Peyer's patch (tissue), 4 donors: ENCODE data around the gene VMO1.

Source experiments
- POLR2A ChIP-seq, 2 donors: fragments of 450-650 bp; IDR thresholded peaks; one replicate each; pipeline ENCODE4 v1.5.1; 2017; ENCODE audit warnings: antibody characterized with exemption in 2 of 2, mild to moderate bottlenecking in 2 of 2, moderate library complexity in 2 of 2
- TF ChIP-seq, protein P1 (sequence below), 6 experiments: fragments of 450-650 bp in 4 of 6; fragments of 200-600 bp in 2 of 6; sonication (generic) in 1 of 6; IDR thresholded peaks; one replicate each; pipeline ENCODE4 v1.5.1; 2017 to 2019; ENCODE audit warnings: antibody characterized with exemption in 6 of 6, mild to moderate bottlenecking in 3 of 6, moderate library complexity in 1 of 6

GRCh38 chr17:4743216-4743615 lies 42.9 kb downstream of the VMO1 start:
- TF ChIP-seq, protein P1, sequence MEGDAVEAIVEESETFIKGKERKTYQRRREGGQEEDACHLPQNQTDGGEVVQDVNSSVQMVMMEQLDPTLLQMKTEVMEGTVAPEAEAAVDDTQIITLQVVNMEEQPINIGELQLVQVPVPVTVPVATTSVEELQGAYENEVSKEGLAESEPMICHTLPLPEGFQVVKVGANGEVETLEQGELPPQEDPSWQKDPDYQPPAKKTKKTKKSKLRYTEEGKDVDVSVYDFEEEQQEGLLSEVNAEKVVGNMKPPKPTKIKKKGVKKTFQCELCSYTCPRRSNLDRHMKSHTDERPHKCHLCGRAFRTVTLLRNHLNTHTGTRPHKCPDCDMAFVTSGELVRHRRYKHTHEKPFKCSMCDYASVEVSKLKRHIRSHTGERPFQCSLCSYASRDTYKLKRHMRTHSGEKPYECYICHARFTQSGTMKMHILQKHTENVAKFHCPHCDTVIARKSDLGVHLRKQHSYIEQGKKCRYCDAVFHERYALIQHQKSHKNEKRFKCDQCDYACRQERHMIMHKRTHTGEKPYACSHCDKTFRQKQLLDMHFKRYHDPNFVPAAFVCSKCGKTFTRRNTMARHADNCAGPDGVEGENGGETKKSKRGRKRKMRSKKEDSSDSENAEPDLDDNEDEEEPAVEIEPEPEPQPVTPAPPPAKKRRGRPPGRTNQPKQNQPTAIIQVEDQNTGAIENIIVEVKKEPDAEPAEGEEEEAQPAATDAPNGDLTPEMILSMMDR (IDR thresholded peaks at IDR 0.05), result no peak
- TF ChIP-seq POLR2A (IDR thresholded peaks at IDR 0.05), result no peak
